ENCODE data around the gene SLC26A1. TPM values are rescaled to one million over a fixed set of nuclear protein-coding genes. Genes with fewer than 3 reads are reported as not detected.
A peak's percentile ranks its signal among the peaks of the same experiment; 100 is the strongest.
"Not testable (repeated sequence)": the region's sequence is repeated elsewhere in the genome, so short reads cannot be mapped to it uniquely, and the experiment has no call there.

The SLC26A1 gene
- total RNA-seq, 6 experiments from 2014 or later: 9.6 to 30.9 (median 23.0) TPM

- Histone ChIP-seq H3K4me3 (no peak overlapping the region), H3K27me3 (no peaks in the 10 kb centered on the region), H3K4me1 (peaks cover 0 to 21% (median 8%) of the 10 kb centered on the region in 4 donors), H3K9me3 (no peaks in the 10 kb centered on the region), H3K27ac (no peak overlapping the region), H3K36me3 (no peaks in the 10 kb centered on the region)
- WGBS (ENCODE audit: insufficient coverage, low coverage, low lambda C conversion rate, missing lambda C conversion rate): 94% methylated on average over 15 of the region's 15 CpGs
- no peak for DNase-seq
- TF ChIP-seq POLR2A (IDR thresholded peaks at IDR 0.05) (no peak), CTCF (IDR thresholded peaks at IDR 0.05) (no peak)
- ATAC-seq: no peak
- intact Hi-C loops (cut with DNase I): no loop called here
Measured at GRCh38 chr4:982814-983213, 10.4 kb downstream of the SLC26A1 start.

- H3K36me3 ChIP-seq: no peaks in the 10 kb centered on the region
- DNase-seq: no peak
- no peak overlapping the region for H3K27ac ChIP-seq
- WGBS (ENCODE audit: insufficient coverage, low coverage, low lambda C conversion rate, missing lambda C conversion rate): no CpG with 5 or more reads among the region's 17 CpGs
- no peak for ATAC-seq
- no peaks in the 10 kb centered on the region for H3K27me3 ChIP-seq
- H3K9me3 ChIP-seq: no peaks in the 10 kb centered on the region
- peaks cover 0 to 16% (median 8%) of the 10 kb centered on the region in 4 donors for H3K4me1 ChIP-seq
- TF ChIP-seq POLR2A (IDR thresholded peaks at IDR 0.05) (no peak), CTCF (IDR thresholded peaks at IDR 0.05) (no peak)
- intact Hi-C loops (cut with DNase I): no loop called here
- H3K4me3 ChIP-seq: no peak overlapping the region
Measured at GRCh38 chr4:982291-982690, 10.9 kb downstream of the SLC26A1 start.

DNA sequence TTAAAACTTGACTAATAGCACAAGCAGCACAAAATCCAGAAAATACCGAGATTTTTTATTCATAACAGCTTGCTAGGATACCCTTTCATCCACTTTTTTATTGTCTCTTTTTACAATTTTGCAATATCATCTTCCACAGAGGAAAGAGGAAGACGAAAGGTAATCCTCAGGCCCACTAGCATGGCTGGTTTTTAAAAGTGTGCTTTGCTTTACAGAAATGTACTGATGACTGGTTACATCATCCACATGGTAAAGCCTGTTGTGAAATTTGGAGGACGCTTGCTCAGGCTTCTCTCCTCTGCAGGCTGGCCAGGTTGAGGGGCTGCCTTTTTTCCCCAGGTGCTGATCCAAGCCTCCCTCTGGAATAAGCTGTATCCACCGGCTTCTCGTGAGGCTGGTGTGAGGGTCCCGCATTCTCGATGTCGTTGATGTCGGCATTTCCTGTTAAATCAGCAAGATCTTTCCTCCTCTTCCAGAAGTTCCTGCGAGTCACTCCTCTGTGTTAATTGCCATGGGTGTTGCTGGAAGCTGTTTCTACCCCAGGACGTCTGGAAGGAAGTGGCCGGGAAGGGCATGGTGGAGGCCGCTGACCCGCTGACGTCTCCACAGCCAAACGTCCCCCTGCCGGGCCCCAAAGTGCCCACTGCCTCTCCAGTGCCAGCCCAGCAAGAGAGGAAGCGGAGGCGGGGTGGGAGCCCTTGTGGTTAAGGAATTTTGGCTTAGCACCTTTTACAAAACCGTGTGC, 14.1 kb downstream of the SLC26A1 start:
- peak in 3 of 4 donors; percentile 33 to 64 (median 53) for ATAC-seq

GRCh38 chr4:976016-976415, 17.2 kb downstream of the SLC26A1 start:
- ATAC-seq; intact Hi-C loops (cut with DNase I); H3K27me3 ChIP-seq; H3K4me3 ChIP-seq; H3K27ac ChIP-seq; H3K9me3 ChIP-seq; H3K36me3 ChIP-seq; DNase-seq: not testable (repeated sequence)
- H3K4me1 ChIP-seq: peaks cover 0 to 21% (median 5%) of the 10 kb centered on the region in 4 donors
- no CpG with 5 or more reads among the region's 25 CpGs for WGBS (ENCODE audit: insufficient coverage, low coverage, low lambda C conversion rate, missing lambda C conversion rate)

More for the DNA sequence above, 14.1 kb downstream of the SLC26A1 start:
- Histone ChIP-seq H3K9me3 (no peaks in the 10 kb centered on the region), H3K36me3 (no peaks in the 10 kb centered on the region), H3K27me3 (no peaks in the 10 kb centered on the region), H3K4me1 (no peaks in the 10 kb centered on the region), H3K4me3 (no peak overlapping the region), H3K27ac (no peak overlapping the region)
- no peak for DNase-seq
- no peak for TF ChIP-seq POLR2A (IDR thresholded peaks at IDR 0.05)
- no peak for TF ChIP-seq CTCF (IDR thresholded peaks at IDR 0.05)
- intact Hi-C loops (cut with DNase I): no loop called here
- 24% methylated on average over 4 of the region's 20 CpGs for WGBS (ENCODE audit: insufficient coverage, low coverage, low lambda C conversion rate, missing lambda C conversion rate)

DNA sequence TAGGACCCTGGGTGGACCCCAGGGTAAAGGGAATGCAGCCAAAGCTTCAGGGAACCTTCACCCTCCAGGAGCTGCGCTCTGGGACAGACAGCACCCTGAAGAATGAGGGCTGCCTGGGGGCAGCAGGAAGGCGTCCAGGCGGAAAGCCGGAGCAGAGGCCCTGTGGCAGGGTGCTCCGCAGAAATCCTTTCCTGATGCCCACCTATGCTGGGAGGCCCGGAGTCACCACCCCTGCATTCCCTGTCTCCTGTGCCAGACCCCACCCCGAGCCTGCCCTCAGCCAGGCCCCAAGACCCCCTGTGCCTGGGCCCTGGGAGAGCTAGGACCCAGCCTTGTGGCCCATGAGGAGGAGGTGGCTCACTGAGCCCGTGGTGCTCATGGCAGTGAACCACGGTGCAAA, 18.5 kb downstream of the SLC26A1 start:
- 80% methylated on average over 1 of the region's 9 CpGs for WGBS (ENCODE audit: insufficient coverage, low coverage, low lambda C conversion rate, missing lambda C conversion rate)

More for the DNA sequence above, 18.5 kb downstream of the SLC26A1 start:
- Histone ChIP-seq H3K27me3 (no peaks in the 10 kb centered on the region), H3K4me1 (peaks cover 0 to 21% (median 5%) of the 10 kb centered on the region in 4 donors), H3K36me3 (no peaks in the 10 kb centered on the region), H3K4me3 (no peak overlapping the region), H3K9me3 (no peaks in the 10 kb centered on the region), H3K27ac (no peak overlapping the region)
- ATAC-seq (no peak), DNase-seq (no peak)
- intact Hi-C loops (cut with DNase I): loop anchor here in 1 of 2 donors (5.0 kb wide), 1 partner anchor 42 kb away; the partner anchor contains the start of genes GAK and TMEM175
- TF ChIP-seq CTCF (IDR thresholded peaks at IDR 0.05) (no peak), POLR2A (IDR thresholded peaks at IDR 0.05) (no peak)
